Testis (tissue), 2 donors: ENCODE measurements around the gene MRM1.

Experiments used
- CTCF ChIP-seq, 3 experiments: fragments of 450-650 bp in 2 of 3; fragments of 200-600 bp in 1 of 3; sonication (generic) in 1 of 3; IDR thresholded peaks; one replicate each; pipeline ENCODE4 v1.5.1; 2016 to 2019; ENCODE audit warnings: antibody characterized with exemption in 3 of 3, mild to moderate bottlenecking in 2 of 3, moderate library complexity in 1 of 3
- POLR2A ChIP-seq: fragments of 450-650 bp; IDR thresholded peaks from one replicate; pipeline ENCODE4 v1.6.1; 2017; ENCODE audit warnings: antibody characterized with exemption, mild to moderate bottlenecking, moderate library complexity

GRCh38 chr17:36655726-36656125, 54.3 kb downstream of the MRM1 start:
- no peak for TF ChIP-seq CTCF (IDR thresholded peaks at IDR 0.05)
- TF ChIP-seq POLR2A: no peak
